OCI-LY1 (cell line): ENCODE results near the gene RTL10.

ENCODE experiments used
- H2AFZ ChIP-seq: fragments of 200-600 bp; sonication (generic), shearing (Covaris generic); 2 replicates; pipeline ENCODE4 v1.6.0; 2014; ENCODE audit warnings: antibody characterized with exemption, mild to moderate bottlenecking, low read length
- H3F3A ChIP-seq: fragments of 200-600 bp; sonication (generic), shearing (Covaris generic); 2 replicates; pipeline ENCODE4 v1.6.0; 2014; ENCODE audit warnings: mild to moderate bottlenecking, antibody characterized with exemption, low read length, moderate library complexity; ENCODE audit not compliant: insufficient read depth
- H3K27ac ChIP-seq: fragments of 200-600 bp; sonication (generic); 2 replicates; pipeline ENCODE4 v1.5.1; 2014; ENCODE audit warnings: low read length, mixed run types, mild to moderate bottlenecking, low read depth; ENCODE audit not compliant: poor library complexity, severe bottlenecking
- H3K27me3 ChIP-seq: fragments of 200-600 bp; sonication (generic); 2 replicates; pipeline ENCODE4 v1.6.0; 2014; ENCODE audit warnings: antibody characterized with exemption, mild to moderate bottlenecking, low read length, moderate library complexity; ENCODE audit not compliant: insufficient read depth
- H3K36me3 ChIP-seq: fragments of 200-600 bp; sonication (generic); 2 replicates; pipeline ENCODE4 v1.6.1; 2014; ENCODE audit warnings: mild to moderate bottlenecking, antibody characterized with exemption, low read length, moderate library complexity, mixed read lengths; ENCODE audit not compliant: insufficient read depth
- H3K4me1 ChIP-seq: fragments of 200-600 bp; sonication (generic); 2 replicates; pipeline ENCODE4 v1.5.1; 2014; ENCODE audit warnings: mild to moderate bottlenecking, low read length, moderate library complexity; ENCODE audit not compliant: insufficient read depth, severe bottlenecking
- H3K4me2 ChIP-seq: fragments of 200-600 bp; sonication (generic), shearing (Covaris generic); 2 replicates; pipeline ENCODE4 v1.6.1; 2014; ENCODE audit warnings: low read length
- H3K4me3 ChIP-seq: fragments of 200-600 bp; sonication (generic); 2 replicates; pipeline ENCODE4 v1.5.1; 2014; ENCODE audit warnings: low read length, low read depth, mild to moderate bottlenecking, mixed read lengths; ENCODE audit not compliant: poor library complexity, severe bottlenecking
- H3K79me2 ChIP-seq: fragments of 200-600 bp; shearing (Covaris generic); 2 replicates; pipeline ENCODE4 v1.6.1; 2016; ENCODE audit warnings: mixed run types, low read length, mixed read lengths; ENCODE audit not compliant: insufficient read depth
- H3K9ac ChIP-seq: fragments of 200-600 bp; sonication (generic), shearing (Covaris generic); 2 replicates; pipeline ENCODE4 v1.6.1; 2014; ENCODE audit warnings: mild to moderate bottlenecking, low read length, mixed read lengths
- H3K9me2 ChIP-seq: fragments of 200-600 bp; sonication (generic), shearing (Covaris generic); 2 replicates; pipeline ENCODE4 v1.6.1; 2014; ENCODE audit warnings: low read depth, mild to moderate bottlenecking, low read length, mixed read lengths
- H3K9me3 ChIP-seq: fragments of 200-600 bp; shearing (Covaris generic); 2 replicates; pipeline ENCODE4 v1.6.1; 2014; ENCODE audit warnings: low read length, mixed read lengths
- H4K20me1 ChIP-seq: fragments of 200-600 bp; sonication (generic), shearing (Covaris generic); 2 replicates; pipeline ENCODE4 v1.6.0; 2016; ENCODE audit warnings: mild to moderate bottlenecking, low read length; ENCODE audit not compliant: insufficient read depth
- CTCF ChIP-seq: fragments of 200-600 bp; sonication (generic), shearing (Covaris generic); IDR thresholded peaks from 2 replicates; pipeline ENCODE4 v1.5.1; 2017; ENCODE audit warnings: mild to moderate bottlenecking, antibody characterized with exemption, low read length, moderate library complexity, mixed read lengths
- EZH2 ChIP-seq: fragments of 200-600 bp; sonication (generic), shearing (Covaris generic); IDR thresholded peaks from 2 replicates; pipeline ENCODE4 v1.8.0; 2017; ENCODE audit warnings: borderline replicate concordance, mixed run types, mild to moderate bottlenecking, antibody characterized with exemption, low read length, moderate library complexity, mixed read lengths

Gene RTL10

DNA sequence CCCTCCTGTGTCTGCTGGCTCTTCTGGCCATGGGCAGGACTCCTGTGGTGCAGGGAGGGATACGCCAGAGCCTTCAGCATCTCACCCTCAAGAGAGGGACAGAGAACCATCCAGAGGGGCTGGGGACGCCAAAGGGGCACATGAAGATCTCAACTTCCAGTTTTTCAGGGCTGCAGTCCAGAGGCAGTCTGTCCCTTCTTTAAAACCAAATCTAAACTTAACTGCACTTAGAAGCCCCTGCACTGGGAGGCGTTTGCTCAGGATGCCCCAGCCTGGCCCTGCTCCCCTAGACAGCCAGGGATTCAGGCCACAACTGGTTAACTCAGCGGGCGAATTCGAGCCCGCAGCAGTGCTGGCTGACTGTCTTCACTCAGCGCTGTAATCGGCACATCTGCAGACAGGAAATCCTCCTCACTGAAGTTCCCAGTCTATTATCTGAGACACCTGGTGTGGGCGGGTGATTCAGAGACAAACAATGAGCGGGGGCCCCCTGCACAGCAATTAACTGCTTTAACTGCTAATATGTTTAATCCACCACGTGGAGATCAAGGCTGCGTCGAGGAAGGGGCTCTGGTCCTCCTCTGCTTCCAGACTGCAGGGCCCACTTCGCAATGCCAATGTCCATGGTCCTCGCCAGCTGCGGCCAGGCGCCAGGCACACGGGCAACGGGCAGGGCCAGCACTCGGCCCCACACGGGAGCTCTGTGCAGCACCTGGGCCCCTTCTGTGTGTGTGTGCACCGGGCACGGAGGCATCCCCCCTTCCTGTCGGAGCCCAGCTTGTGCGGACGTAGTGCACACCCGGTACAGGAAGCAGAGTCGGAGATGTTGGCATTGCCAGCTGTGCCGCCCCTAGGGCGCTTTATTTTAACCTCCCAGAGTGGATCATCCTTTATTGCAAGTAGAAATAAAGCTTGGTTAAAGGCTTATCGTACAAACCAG lies 36.9 kb upstream of the RTL10 start:
- H3K4me1 ChIP-seq, result peaks cover 72% of the 10 kb centered on the region
- no peak overlapping the region for H2AFZ ChIP-seq
- no peaks in the 10 kb centered on the region for H3K9me3 ChIP-seq
- H3K79me2 ChIP-seq, result no peaks in the 10 kb centered on the region
- H3K36me3 ChIP-seq, result no peaks in the 10 kb centered on the region
- no peaks in the 10 kb centered on the region for H4K20me1 ChIP-seq
- H3K9me2 ChIP-seq, result no peaks in the 10 kb centered on the region
- peak overlapping the region; percentile 62 for H3K4me2 ChIP-seq
- H3K9ac ChIP-seq, result peak overlapping the region; percentile 70
- peak overlapping the region; percentile 33 for H3K4me3 ChIP-seq
- peak overlapping the region; percentile 100 for H3K27ac ChIP-seq
- no peaks in the 10 kb centered on the region for H3K27me3 ChIP-seq
- TF ChIP-seq CTCF (no peak), EZH2 (no peak)
- no peaks in the 10 kb centered on the region for H3F3A ChIP-seq

DNA sequence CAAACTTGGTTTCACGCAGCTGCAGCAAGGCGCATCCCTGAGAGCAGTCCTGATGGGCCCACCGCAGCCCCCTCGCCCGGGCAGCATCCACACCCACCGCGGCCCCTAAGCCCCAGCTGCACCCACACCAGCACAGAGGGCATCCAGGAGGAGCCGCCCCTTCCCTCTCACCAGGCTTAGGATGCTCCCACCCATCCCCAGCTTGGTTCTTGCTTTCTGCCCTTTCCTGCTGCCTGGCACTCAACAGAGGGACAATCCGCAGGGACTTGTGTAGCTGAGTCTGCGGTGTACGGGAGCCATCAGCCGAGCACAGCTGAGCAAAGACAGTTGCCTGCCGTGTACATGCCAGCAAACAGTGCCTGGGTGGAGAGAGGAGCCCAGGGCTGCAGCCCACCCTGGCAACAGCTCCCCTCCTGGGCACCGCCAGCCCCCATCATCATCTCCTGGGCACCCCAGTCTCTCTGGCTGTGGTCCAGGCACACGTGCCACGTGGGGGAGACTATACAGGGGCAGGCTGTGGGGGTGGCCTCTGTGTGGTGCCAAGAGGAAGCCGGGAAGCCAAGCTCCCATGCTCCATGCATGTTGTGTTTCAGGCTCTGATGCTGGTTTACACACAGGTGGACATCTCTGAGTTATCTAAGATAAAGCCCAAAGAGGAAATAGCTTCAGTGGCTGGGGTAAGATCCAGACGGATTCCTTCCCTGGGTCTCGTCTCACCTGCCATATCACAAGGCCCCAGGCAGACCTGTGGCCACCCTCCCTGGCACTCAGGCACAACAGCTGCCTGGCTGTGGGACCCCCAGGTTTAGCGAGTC lies 36.0 kb upstream of the RTL10 start:
- Histone ChIP-seq H3K9me2 (no peaks in the 10 kb centered on the region), H3K79me2 (no peaks in the 10 kb centered on the region), H3K9me3 (no peaks in the 10 kb centered on the region), H3K9ac (peak overlapping the region; percentile 70), H3K4me2 (peak overlapping the region; percentile 62), H3K4me3 (peak overlapping the region; percentile 20), H3K27ac (peak overlapping the region; percentile 100), H3F3A (no peaks in the 10 kb centered on the region), H4K20me1 (no peaks in the 10 kb centered on the region), H3K27me3 (no peaks in the 10 kb centered on the region), H2AFZ (no peak overlapping the region), H3K36me3 (no peaks in the 10 kb centered on the region), H3K4me1 (peaks cover 72% of the 10 kb centered on the region)
- TF ChIP-seq CTCF, result no peak
- no peak for TF ChIP-seq EZH2

DNA sequence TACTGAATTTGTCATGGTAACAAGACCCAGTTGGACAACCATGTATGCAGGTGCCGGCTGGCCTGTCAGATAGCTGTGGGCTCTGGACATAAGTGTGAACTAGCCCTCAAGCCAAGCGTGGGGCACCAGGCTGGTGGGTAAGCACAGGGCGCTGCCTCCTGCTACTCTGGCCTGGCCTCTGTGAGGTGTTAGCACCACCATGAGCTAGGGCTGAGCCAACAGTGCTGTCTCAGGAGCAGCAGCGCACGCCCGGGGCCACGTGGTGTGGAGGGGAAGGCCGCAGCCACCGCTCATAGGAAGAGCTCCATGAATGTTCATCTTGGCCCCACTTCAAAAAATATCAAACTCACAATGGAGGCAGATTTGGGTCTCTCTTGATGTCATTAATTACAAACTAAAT lies 35.3 kb upstream of the RTL10 start:
- Histone ChIP-seq H3K4me2 (no peak overlapping the region; the same call in 1 of the 2 replicates), H3K9ac (peak overlapping the region; percentile 70; the same call in 1 of the 2 replicates), H3K27ac (peak overlapping the region; percentile 100), H3K79me2 (no peaks in the 10 kb centered on the region), H3K4me3 (no peak overlapping the region), H3K36me3 (no peaks in the 10 kb centered on the region), H4K20me1 (no peaks in the 10 kb centered on the region), H3K9me2 (no peaks in the 10 kb centered on the region), H3K27me3 (no peaks in the 10 kb centered on the region), H3K4me1 (peaks cover 70% of the 10 kb centered on the region), H3K9me3 (no peaks in the 10 kb centered on the region), H3F3A (no peaks in the 10 kb centered on the region), H2AFZ (no peak overlapping the region)
- TF ChIP-seq EZH2 (no peak), CTCF (peak; percentile 13; the same call in 1 of the 2 replicates)
